ENCODE measurements around the gene LMTK3. TPM values are rescaled to one million over a fixed set of nuclear protein-coding genes. Genes with fewer than 3 reads are reported as not detected.
A peak's percentile ranks its signal among the peaks of the same experiment; 100 is the strongest.

The LMTK3 gene
- total and polyA plus RNA-seq, 2 donors (not counting 1 experiment from before 2014, with no cell fraction given): 0.17 TPM; not detected in 1

DNA sequence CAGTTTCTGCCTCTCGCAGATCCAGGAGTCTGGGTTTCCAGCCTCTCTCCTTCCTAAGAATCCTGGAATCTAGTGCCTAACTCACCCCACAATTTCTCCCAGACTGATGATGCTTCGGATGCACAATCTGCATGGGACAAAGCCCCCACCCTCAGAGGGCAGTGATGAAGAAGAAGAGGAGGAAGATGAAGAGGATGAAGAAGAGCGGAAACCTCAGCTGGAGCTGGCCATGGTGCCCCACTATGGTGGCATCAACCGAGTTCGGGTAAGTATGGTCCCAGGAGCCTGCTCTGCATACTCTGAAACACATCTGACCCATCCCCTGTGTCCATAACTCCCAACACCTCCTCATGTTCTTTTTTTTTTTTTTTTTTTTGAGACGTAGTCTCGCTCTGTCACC, 65.1 kb downstream of the LMTK3 start:
- H3K79me2 ChIP-seq (ENCODE audit: control insufficient read depth, insufficient read depth, low read length): peaks cover 8% of the 10 kb centered on the region
- H3K27me3 ChIP-seq (ENCODE audit: control insufficient read depth, insufficient read depth, low read length): peaks cover 7% of the 10 kb centered on the region
- H3K4me3 ChIP-seq (replicated peaks in 1 of 4; ENCODE audit: control extremely low read depth in 1 of 4, insufficient read depth in 1 of 4, low read depth in 3 of 4, low read length in 4 of 4): peak overlapping the region; percentile 93 to 98 (median 95)
- H4K20me1 ChIP-seq (ENCODE audit: control insufficient read depth, extremely low read depth, insufficient read depth, low read length): no peaks in the 10 kb centered on the region
- no peak for DNase-seq (ENCODE audit: low read depth in 2 of 2)
- H3K27ac ChIP-seq (ENCODE audit: insufficient read depth, low read length): peak overlapping the region; percentile 92
- H3K36me3 ChIP-seq (ENCODE audit: control insufficient read depth, insufficient read depth, low read length): peaks cover 17% of the 10 kb centered on the region
- peaks cover 7% of the 10 kb centered on the region for H3K4me1 ChIP-seq (ENCODE audit: control insufficient read depth, extremely low read depth, insufficient read depth, low read length)
- H3K9me3 ChIP-seq (ENCODE audit: control insufficient read depth, insufficient read depth, low read depth, low read length): no peaks in the 10 kb centered on the region
- peak overlapping the region; percentile 91 for H3K9ac ChIP-seq (ENCODE audit: insufficient read depth, low read length)
- no peak for TF ChIP-seq EZH2 (IDR thresholded peaks at IDR 0.05; ENCODE audit: low read length, missing control alignments)
- TF ChIP-seq, protein P1, sequence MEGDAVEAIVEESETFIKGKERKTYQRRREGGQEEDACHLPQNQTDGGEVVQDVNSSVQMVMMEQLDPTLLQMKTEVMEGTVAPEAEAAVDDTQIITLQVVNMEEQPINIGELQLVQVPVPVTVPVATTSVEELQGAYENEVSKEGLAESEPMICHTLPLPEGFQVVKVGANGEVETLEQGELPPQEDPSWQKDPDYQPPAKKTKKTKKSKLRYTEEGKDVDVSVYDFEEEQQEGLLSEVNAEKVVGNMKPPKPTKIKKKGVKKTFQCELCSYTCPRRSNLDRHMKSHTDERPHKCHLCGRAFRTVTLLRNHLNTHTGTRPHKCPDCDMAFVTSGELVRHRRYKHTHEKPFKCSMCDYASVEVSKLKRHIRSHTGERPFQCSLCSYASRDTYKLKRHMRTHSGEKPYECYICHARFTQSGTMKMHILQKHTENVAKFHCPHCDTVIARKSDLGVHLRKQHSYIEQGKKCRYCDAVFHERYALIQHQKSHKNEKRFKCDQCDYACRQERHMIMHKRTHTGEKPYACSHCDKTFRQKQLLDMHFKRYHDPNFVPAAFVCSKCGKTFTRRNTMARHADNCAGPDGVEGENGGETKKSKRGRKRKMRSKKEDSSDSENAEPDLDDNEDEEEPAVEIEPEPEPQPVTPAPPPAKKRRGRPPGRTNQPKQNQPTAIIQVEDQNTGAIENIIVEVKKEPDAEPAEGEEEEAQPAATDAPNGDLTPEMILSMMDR (conservative IDR thresholded peaks at IDR 0.05 in 1 of 2, IDR thresholded peaks at IDR 0.05 in 1 of 2; ENCODE audit: low read depth in 1 of 2, low read length in 2 of 2): no peak
- H2AFZ ChIP-seq (ENCODE audit: low read length): no peak overlapping the region
- peak overlapping the region; percentile 97 for H3K4me2 ChIP-seq (ENCODE audit: extremely low read depth, insufficient read depth, low read length)

DNA sequence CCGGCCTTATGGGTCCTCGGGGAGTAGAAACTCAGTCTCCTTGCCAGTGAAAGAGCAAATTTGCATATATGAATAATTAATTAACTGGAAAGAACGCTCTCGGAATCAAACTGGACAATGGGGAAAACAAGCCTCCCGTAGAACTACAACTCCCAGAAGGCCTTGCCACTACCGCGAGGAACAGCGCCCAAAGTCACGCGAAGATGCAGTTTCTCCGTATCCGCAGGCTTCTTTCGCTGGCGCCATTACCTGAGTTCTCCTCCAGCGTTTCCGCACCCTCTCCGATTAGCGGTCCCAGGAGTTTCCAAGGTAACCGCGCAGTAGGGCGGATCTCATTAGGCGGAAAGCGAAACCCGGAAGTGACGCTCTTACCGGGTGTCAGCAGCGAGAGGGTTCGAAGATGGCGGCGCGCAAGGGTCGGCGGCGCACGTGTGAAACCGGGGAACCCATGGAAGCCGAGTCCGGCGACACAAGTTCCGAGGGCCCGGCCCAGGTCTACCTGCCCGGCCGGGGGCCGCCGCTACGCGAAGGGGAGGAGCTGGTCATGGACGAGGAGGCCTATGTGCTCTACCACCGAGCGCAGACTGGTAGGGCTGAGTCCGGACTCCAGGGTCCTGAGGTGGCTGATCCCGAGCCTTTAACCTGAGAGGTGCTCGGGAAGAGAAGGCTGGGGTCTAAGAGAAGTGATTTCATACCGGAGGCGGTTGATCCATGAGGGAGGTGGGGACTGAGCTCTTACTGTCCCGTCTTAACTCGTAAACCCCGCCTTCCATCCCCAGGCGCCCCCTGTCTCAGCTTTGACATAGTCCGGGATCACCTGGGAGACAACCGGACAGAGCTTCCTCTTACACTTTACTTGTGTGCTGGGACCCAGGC, 65.8 kb downstream of the LMTK3 start, which contains the start of gene GRWD1:
GRWD1 (plus strand) TSS at position 378 of the 876 bp plus-strand sequence; CDS start at position 401, 23 bp downstream.
- Histone ChIP-seq H3K9me3 (ENCODE audit: control insufficient read depth, insufficient read depth, low read depth, low read length) (no peaks in the 10 kb centered on the region), H3K27me3 (ENCODE audit: control insufficient read depth, insufficient read depth, low read length) (peaks cover 11% of the 10 kb centered on the region), H2AFZ (ENCODE audit: low read length) (peak within 1 kb of the TSS; percentile 83), H3K4me1 (ENCODE audit: control insufficient read depth, extremely low read depth, insufficient read depth, low read length) (peaks cover 7% of the 10 kb centered on the region), H3K36me3 (ENCODE audit: control insufficient read depth, insufficient read depth, low read length) (peaks cover 15% of the 10 kb centered on the region), H4K20me1 (ENCODE audit: control insufficient read depth, extremely low read depth, insufficient read depth, low read length) (no peaks in the 10 kb centered on the region), H3K27ac (ENCODE audit: insufficient read depth, low read length) (peak within 1 kb of the TSS; percentile 92), H3K4me2 (ENCODE audit: extremely low read depth, insufficient read depth, low read length) (peak within 1 kb of the TSS; percentile 99), H3K79me2 (ENCODE audit: control insufficient read depth, insufficient read depth, low read length) (peaks cover 8% of the 10 kb centered on the region), H3K9ac (ENCODE audit: insufficient read depth, low read length) (peak within 1 kb of the TSS; percentile 91), H3K4me3 (replicated peaks in 1 of 4; ENCODE audit: control extremely low read depth in 1 of 4, insufficient read depth in 1 of 4, low read depth in 3 of 4, low read length in 4 of 4) (peak within 1 kb of the TSS; percentile 93 to 98 (median 95))
- peak; percentile 96 for DNase-seq (ENCODE audit: low read depth in 2 of 2)
- no peak for TF ChIP-seq EZH2 (IDR thresholded peaks at IDR 0.05; ENCODE audit: low read length, missing control alignments)
- TF ChIP-seq, protein P1 (conservative IDR thresholded peaks at IDR 0.05 in 1 of 2, IDR thresholded peaks at IDR 0.05 in 1 of 2; ENCODE audit: low read depth in 1 of 2, low read length in 2 of 2): peak in 1 of 2 donors; percentile 9

DNA sequence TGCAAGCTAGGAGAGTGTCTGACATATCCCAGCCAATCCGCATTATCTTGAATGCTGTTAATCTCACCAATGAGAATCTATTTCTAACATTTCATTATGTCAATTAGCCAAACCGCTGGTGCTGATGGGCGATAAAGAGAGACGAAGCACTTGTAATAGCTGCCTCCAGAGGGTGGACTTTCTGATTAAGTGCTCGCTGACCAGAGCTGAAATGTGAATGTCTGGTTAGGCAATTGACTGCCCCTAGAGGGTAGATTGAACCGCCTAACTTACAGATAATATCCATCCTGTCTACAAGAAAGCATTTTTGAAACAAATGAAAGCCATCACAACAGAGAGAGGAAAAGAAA, 66.4 kb downstream of the LMTK3 start:
- peak overlapping the region; percentile 99 for H3K4me2 ChIP-seq (ENCODE audit: extremely low read depth, insufficient read depth, low read length)
- H3K4me3 ChIP-seq (replicated peaks in 1 of 4; ENCODE audit: control extremely low read depth in 1 of 4, insufficient read depth in 1 of 4, low read depth in 3 of 4, low read length in 4 of 4): peak overlapping the region; percentile 93 to 98 (median 95)
- peak overlapping the region; percentile 83 for H2AFZ ChIP-seq (ENCODE audit: low read length)
- H3K4me1 ChIP-seq (ENCODE audit: control insufficient read depth, extremely low read depth, insufficient read depth, low read length): peaks cover 7% of the 10 kb centered on the region
- TF ChIP-seq, protein P1 (conservative IDR thresholded peaks at IDR 0.05 in 1 of 2, IDR thresholded peaks at IDR 0.05 in 1 of 2; ENCODE audit: low read depth in 1 of 2, low read length in 2 of 2): peak; percentile 70 to 83
- TF ChIP-seq EZH2 (IDR thresholded peaks at IDR 0.05; ENCODE audit: low read length, missing control alignments): no peak
- DNase-seq (ENCODE audit: low read depth in 2 of 2): peak; percentile 93 to 95
- peak overlapping the region; percentile 92 for H3K27ac ChIP-seq (ENCODE audit: insufficient read depth, low read length)
- H3K27me3 ChIP-seq (ENCODE audit: control insufficient read depth, insufficient read depth, low read length): peaks cover 11% of the 10 kb centered on the region
- peak overlapping the region; percentile 91 for H3K9ac ChIP-seq (ENCODE audit: insufficient read depth, low read length)
- peaks cover 8% of the 10 kb centered on the region for H3K79me2 ChIP-seq (ENCODE audit: control insufficient read depth, insufficient read depth, low read length)
- H4K20me1 ChIP-seq (ENCODE audit: control insufficient read depth, extremely low read depth, insufficient read depth, low read length): no peaks in the 10 kb centered on the region
- H3K36me3 ChIP-seq (ENCODE audit: control insufficient read depth, insufficient read depth, low read length): peaks cover 10% of the 10 kb centered on the region
- no peaks in the 10 kb centered on the region for H3K9me3 ChIP-seq (ENCODE audit: control insufficient read depth, insufficient read depth, low read depth, low read length)
